ENCODE results near the gene TWIST1.

Gene TWIST1

DNA sequence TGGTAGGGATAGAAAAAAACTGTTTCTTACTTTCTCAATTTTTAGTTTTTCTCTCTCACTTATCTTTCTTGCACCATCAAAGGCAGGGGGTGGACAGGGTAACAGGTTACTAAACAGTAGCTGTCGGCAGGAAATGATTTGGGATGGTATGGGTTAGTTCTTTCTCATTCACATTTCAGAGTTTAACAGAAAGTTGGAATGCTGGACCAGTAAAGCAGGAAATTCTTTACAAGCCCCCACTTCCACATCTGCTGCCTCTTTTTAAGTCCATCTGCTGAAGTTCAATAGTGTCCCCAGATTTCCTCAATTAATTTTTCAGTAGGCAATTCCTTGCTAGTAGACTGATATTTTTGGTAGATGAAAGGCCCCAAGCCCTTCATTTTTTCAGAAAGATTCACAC is 23.3 kb downstream of the TWIST1 start:
- CTCF ChIA-PET = no interaction called here
- H3K27me3 Mint-ChIP-seq = no peaks in the 10 kb centered on the region
- H3K9me3 Mint-ChIP-seq = no peaks in the 10 kb centered on the region
- DNase-seq = no peak
- no peaks in the 10 kb centered on the region for H3K36me3 Mint-ChIP-seq
- H3K4me3 Mint-ChIP-seq = no peak overlapping the region
- H3K27ac Mint-ChIP-seq = no peak overlapping the region
- H3K4me1 Mint-ChIP-seq = no peaks in the 10 kb centered on the region

DNA sequence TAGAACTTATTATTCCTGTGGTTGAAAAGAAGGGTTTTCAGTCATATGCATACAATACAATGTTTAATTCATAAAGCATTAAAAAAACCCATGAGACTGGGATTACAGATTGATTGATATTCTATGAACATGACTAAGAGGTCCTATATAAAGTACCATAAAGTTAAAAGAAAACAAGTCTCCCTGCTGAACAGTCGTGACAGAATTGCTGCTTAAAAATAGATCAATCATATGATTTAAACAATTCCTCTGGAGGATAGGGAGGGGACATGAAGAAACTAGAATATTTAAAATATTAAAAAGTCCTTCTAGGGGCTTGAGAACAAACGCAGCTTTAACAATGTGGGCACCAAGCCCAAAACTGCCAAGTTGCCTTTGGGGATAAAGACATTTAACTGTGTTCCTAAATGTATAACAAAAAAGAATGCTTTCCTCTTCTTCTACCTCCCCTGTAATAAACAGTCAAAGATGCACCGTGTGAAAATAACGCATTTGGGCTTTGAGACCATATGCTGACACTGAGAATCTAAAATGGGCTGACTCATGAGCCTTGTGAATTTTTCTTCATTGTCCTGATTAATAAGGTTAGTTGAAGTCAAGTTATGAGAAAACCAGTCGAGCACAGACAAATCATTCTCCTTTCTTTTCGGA is 25.8 kb downstream of the TWIST1 start:
- CTCF ChIA-PET = no interaction called here
- no peaks in the 10 kb centered on the region for H3K27me3 Mint-ChIP-seq
- H3K4me3 Mint-ChIP-seq = no peak overlapping the region
- DNase-seq = no peak
- H3K4me1 Mint-ChIP-seq = no peaks in the 10 kb centered on the region
- H3K27ac Mint-ChIP-seq = no peak overlapping the region
- H3K36me3 Mint-ChIP-seq = no peaks in the 10 kb centered on the region
- no peaks in the 10 kb centered on the region for H3K9me3 Mint-ChIP-seq

DNA sequence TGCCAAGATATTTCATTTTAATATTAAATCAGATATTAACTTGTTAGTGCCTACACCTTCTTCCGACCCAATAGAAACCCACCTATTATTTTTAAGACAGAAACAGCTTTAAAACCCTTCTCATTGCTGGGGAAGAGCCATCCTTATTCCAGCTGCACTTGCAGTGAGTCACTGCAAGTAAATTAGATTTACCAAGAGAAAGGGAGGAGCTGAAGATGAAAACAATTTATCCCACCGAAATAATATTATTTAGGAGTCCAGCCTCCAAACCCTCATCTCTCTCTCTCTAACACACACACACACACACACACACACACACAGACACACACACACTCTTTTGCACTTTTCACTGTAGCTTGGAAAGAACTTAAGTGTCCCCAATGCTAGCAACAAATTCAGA is 26.9 kb downstream of the TWIST1 start:
- CTCF ChIA-PET = no interaction called here
- Mint-ChIP-seq H3K27me3 (no peaks in the 10 kb centered on the region), H3K36me3 (no peaks in the 10 kb centered on the region), H3K27ac (no peak overlapping the region), H3K9me3 (no peaks in the 10 kb centered on the region), H3K4me1 (no peaks in the 10 kb centered on the region), H3K4me3 (no peak overlapping the region)
- DNase-seq = no peak

DNA sequence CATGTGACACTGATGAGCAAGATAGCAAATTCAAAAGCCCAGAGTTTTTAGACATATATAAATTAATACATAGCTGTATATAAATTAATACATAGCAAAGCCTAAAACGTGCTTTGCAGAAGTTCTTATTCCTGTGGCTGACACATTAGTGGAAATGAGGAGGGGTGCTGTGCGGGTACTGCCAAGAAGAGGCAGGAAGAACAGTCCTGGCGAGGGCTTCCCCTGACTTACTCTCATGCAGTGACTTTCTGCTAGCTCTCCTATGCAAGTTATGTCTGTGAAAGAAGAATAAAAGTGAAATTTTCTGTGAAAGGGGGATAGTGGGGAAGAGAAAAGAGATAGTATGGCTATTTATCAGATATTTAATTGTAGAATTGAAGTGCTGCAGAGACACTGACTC is 27.6 kb downstream of the TWIST1 start:
- Mint-ChIP-seq H3K4me3 (no peak overlapping the region), H3K36me3 (no peaks in the 10 kb centered on the region), H3K9me3 (no peaks in the 10 kb centered on the region), H3K27me3 (no peaks in the 10 kb centered on the region), H3K27ac (no peak overlapping the region), H3K4me1 (no peaks in the 10 kb centered on the region)
- DNase-seq = no peak
- CTCF ChIA-PET = no interaction called here

DNA sequence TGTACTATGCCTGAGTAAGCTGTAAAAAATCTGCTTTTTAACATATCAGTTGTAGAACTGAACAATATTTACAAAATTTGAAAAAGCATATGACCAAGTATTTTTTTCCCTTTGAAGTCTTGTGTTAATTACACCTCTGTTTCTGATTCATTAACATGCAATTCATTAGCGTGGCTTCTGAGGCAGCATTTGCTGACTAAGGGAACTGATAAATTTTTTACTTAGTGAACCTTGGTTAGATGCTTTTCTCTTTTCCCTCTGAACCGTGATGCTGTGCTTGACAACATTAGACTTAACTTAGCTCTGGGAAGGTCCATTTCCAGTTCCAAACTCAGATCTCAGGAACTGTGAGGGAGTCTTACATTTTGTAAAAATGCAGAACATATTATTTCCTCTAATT is 28.1 kb downstream of the TWIST1 start:
- H3K4me1 Mint-ChIP-seq = no peaks in the 10 kb centered on the region
- no peaks in the 10 kb centered on the region for H3K27me3 Mint-ChIP-seq
- CTCF ChIA-PET = no interaction called here
- H3K27ac Mint-ChIP-seq = no peak overlapping the region
- no peaks in the 10 kb centered on the region for H3K9me3 Mint-ChIP-seq
- H3K36me3 Mint-ChIP-seq = no peaks in the 10 kb centered on the region
- no peak for DNase-seq
- H3K4me3 Mint-ChIP-seq = no peak overlapping the region

DNA sequence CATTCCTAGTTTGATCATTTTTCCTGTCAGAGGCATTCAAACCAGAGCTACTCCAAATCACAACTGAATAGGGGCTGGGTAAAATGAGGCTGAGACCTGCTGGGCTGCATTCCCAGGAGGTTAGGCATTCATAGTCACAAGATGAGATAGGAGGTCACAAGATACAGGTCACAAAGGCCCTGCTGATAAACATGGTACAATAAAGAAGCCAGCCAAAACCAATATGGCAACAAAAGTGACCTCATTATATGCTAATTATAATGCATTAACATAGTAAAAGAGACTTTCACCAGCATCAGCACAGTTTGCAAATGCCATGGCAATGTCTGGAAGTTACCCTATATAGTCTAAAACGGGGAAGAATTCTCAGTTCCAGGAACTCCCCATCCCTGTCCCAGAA is 37.3 kb downstream of the TWIST1 start:
- CTCF ChIA-PET = no interaction called here
- Mint-ChIP-seq H3K9me3 (peaks cover 4% of the 10 kb centered on the region), H3K27me3 (no peaks in the 10 kb centered on the region), H3K36me3 (no peaks in the 10 kb centered on the region), H3K4me1 (no peaks in the 10 kb centered on the region), H3K27ac (no peak overlapping the region), H3K4me3 (no peak overlapping the region)
- DNase-seq = no peak

DNA sequence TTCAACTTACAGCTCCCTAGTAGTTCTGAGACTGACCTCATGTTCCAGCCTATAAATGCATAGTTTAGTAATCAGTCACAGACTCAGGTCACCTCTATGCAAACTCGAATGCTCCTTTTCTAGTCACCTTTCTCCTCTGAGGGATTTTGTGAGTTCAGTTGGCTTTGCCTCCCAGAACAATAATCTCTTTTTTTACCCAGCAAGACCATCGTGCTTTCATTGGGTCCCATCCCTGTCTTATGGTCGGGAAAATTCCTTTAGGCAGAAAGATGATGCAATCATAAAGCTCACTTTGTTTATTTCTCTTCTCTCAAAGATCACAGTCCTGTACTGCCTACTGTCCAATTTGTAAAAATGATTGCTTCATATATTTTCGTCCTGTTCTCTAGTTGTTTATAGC is 38.4 kb downstream of the TWIST1 start:
- H3K27me3 Mint-ChIP-seq = no peaks in the 10 kb centered on the region
- H3K4me1 Mint-ChIP-seq = no peaks in the 10 kb centered on the region
- no peak overlapping the region for H3K27ac Mint-ChIP-seq
- H3K9me3 Mint-ChIP-seq = peaks cover 4% of the 10 kb centered on the region
- CTCF ChIA-PET = no interaction called here
- no peaks in the 10 kb centered on the region for H3K36me3 Mint-ChIP-seq
- no peak for DNase-seq
- H3K4me3 Mint-ChIP-seq = no peak overlapping the region

DNA sequence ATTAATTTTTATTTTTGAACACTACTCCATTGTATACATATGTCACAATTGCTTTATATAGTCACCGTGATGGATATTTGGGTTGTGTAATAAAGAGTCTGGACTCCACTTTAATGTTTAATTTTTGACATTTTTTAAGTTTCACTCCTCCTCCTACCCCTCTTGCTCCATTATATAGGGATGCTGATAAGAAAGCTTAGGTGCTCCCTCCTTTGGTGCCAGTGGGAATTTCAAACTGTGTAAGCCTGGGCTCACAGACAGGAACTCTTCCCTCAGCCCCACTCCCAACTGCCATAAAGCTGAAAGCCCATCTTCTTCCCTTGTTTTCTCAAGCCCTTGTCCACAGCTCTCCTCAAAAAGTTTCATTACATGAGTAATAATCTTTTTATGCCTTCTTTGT is 47.6 kb downstream of the TWIST1 start:
- DNase-seq = no peak
- H3K9me3 Mint-ChIP-seq = peaks cover 2% of the 10 kb centered on the region
- H3K27me3 Mint-ChIP-seq = no peaks in the 10 kb centered on the region
- no peaks in the 10 kb centered on the region for H3K36me3 Mint-ChIP-seq
- no peak overlapping the region for H3K4me3 Mint-ChIP-seq
- CTCF ChIA-PET = no interaction called here
- no peaks in the 10 kb centered on the region for H3K4me1 Mint-ChIP-seq
- H3K27ac Mint-ChIP-seq = no peak overlapping the region

DNA sequence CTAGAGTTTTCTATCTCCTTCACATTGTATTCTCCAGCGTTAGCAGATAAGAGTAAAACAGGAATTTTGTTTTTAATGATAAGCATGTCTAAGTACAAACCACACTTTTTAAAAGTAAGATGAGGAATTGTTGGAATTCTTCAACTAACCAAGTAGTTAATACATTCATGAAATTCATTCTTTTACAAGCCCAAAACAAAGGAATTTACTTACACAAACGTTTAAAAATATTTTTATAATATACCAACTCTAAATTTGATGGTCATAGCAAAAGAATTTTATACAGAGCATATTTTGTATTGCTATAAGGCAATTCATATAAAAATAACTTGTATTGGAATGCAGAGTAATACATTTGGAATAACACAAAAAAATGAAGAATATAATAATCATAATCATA is 51.3 kb downstream of the TWIST1 start:
- Mint-ChIP-seq H3K36me3 (no peaks in the 10 kb centered on the region), H3K4me3 (no peak overlapping the region), H3K9me3 (no peaks in the 10 kb centered on the region), H3K4me1 (no peaks in the 10 kb centered on the region), H3K27me3 (no peaks in the 10 kb centered on the region), H3K27ac (no peak overlapping the region)
- CTCF ChIA-PET = no interaction called here
- no peak for DNase-seq
